Esophagus (tissue), 2 donors: ENCODE results near the gene NUMBL. TPM values are rescaled to one million over a fixed set of nuclear protein-coding genes. Genes with fewer than 3 reads are reported as not detected.

Experiments used
- H3K27ac ChIP-seq, 2 donors: one replicate each; pipeline ENCODE4 v1.5.1; 2013; ENCODE audit warnings: low read depth in 2 of 2, mild to moderate bottlenecking in 2 of 2, inconsistent platforms in 1 of 2, low read length in 1 of 2, moderate library complexity in 1 of 2
- H3K27me3 ChIP-seq, 2 donors: one replicate each; pipeline ENCODE4 v1.6.1; 2013; ENCODE audit warnings: low read length in 2 of 2, control low read depth in 1 of 2, mild to moderate bottlenecking in 1 of 2; ENCODE audit not compliant: insufficient read depth in 2 of 2, control insufficient read depth in 1 of 2
- H3K36me3 ChIP-seq, 2 donors: one replicate each; pipeline ENCODE4 v1.6.1; 2013; ENCODE audit warnings: low read length in 1 of 2; ENCODE audit not compliant: control insufficient read depth in 2 of 2, insufficient read depth in 2 of 2
- H3K4me1 ChIP-seq, 2 donors: one replicate each; pipeline ENCODE4 v1.6.1; 2013; ENCODE audit warnings: low read length in 1 of 2; ENCODE audit not compliant: control insufficient read depth in 2 of 2, insufficient read depth in 2 of 2
- H3K4me3 ChIP-seq, 2 donors: one replicate each; pipeline ENCODE4 v1.5.1; 2013; ENCODE audit warnings: low read length in 2 of 2, mild to moderate bottlenecking in 2 of 2, low read depth in 1 of 2, moderate library complexity in 1 of 2
- H3K9me3 ChIP-seq, 2 donors: one replicate each; pipeline ENCODE4 v1.6.1; 2013; ENCODE audit warnings: mild to moderate bottlenecking in 2 of 2, low read depth in 1 of 2, low read length in 1 of 2, moderate library complexity in 1 of 2; ENCODE audit not compliant: control insufficient read depth in 2 of 2, insufficient read depth in 1 of 2
- WGBS, 2 donors: extraction: QIAGEN DNeasy Blood & Tissue Kit; methylation state at CpG; one replicate each; pipeline ENCODE4 v1.1.7; 2013; 5-methylcytosine and 5-hydroxymethylcytosine counted together
- polyA plus RNA-seq, 2 donors: library from polyadenylated mRNA; stranded (reverse); fragments of 200-250 nt; gene quantifications; one replicate each; pipeline ENCODE4 v1.2.3, GENCODE V29; 2013
- donor health status: healthy with polysubstance abuse.
- donor health status: Bipolar disorder and iron deficiency.

NUMBL gene
- polyA plus RNA-seq, 2 donors = 9.0 to 14.4 TPM

GRCh38 chr19:40724855-40725254 is 34.4 kb upstream of the NUMBL start:
- H3K36me3 ChIP-seq = peaks cover 12 to 40% of the 10 kb centered on the region in 2 donors

GRCh38 chr19:40724315-40724714 is 33.9 kb upstream of the NUMBL start:
- Histone ChIP-seq H3K36me3 (peaks cover 12 to 39% of the 10 kb centered on the region in 2 donors), H3K9me3 (no peaks in the 10 kb centered on the region), H3K4me3 (peak overlapping the region in 1 of 2 donors; percentile 21), H3K27ac (peak overlapping the region in 1 of 2 donors; percentile 33), H3K4me1 (peaks cover 0 to 2% of the 10 kb centered on the region in 2 donors), H3K27me3 (no peaks in the 10 kb centered on the region)
- 90 to 93% methylated on average over 4 of the region's 4 CpGs for WGBS, 2 donors

More at GRCh38 chr19:40724855-40725254, 34.4 kb upstream of the NUMBL start:
- Histone ChIP-seq H3K27ac (no peak overlapping the region), H3K9me3 (no peaks in the 10 kb centered on the region), H3K4me3 (no peak overlapping the region), H3K27me3 (no peaks in the 10 kb centered on the region), H3K4me1 (peaks cover 0 to 2% of the 10 kb centered on the region in 2 donors)
- WGBS, 2 donors = 89 to 92% methylated on average over 3 of the region's 3 CpGs

GRCh38 chr19:40723661-40724254 is 33.3 kb upstream of the NUMBL start:
- Histone ChIP-seq H3K4me1 (peaks cover 0 to 2% of the 10 kb centered on the region in 2 donors), H3K27me3 (no peaks in the 10 kb centered on the region), H3K9me3 (no peaks in the 10 kb centered on the region), H3K27ac (peak overlapping the region in 1 of 2 donors; percentile 33), H3K4me3 (peak overlapping the region in 1 of 2 donors; percentile 21), H3K36me3 (peaks cover 12 to 36% of the 10 kb centered on the region in 2 donors)
- 85 to 91% methylated on average over 5 of the region's 5 CpGs for WGBS, 2 donors

- WGBS, 2 donors = 50 to 54% methylated on average over 9 of the region's 9 CpGs
- peaks cover 12 to 24% of the 10 kb centered on the region in 2 donors for H3K36me3 ChIP-seq
- peak overlapping the region; percentile 73 to 93 for H3K27ac ChIP-seq
- H3K4me3 ChIP-seq = peak overlapping the region; percentile 27 to 95
- H3K27me3 ChIP-seq = no peaks in the 10 kb centered on the region
- H3K9me3 ChIP-seq = no peaks in the 10 kb centered on the region
- H3K4me1 ChIP-seq = peaks cover 0 to 2% of the 10 kb centered on the region in 2 donors
Observed at GRCh38 chr19:40721936-40722661, 31.6 kb upstream of the NUMBL start.

GRCh38 chr19:40721140-40721486 is 30.7 kb upstream of the NUMBL start:
- no peaks in the 10 kb centered on the region for H3K9me3 ChIP-seq
- 84 to 87% methylated on average over 6 of the region's 6 CpGs for WGBS, 2 donors
- peak overlapping the region in 1 of 2 donors; percentile 95 for H3K4me3 ChIP-seq
- peaks cover 0 to 2% of the 10 kb centered on the region in 2 donors for H3K4me1 ChIP-seq
- peak overlapping the region; percentile 66 to 93 for H3K27ac ChIP-seq
- H3K36me3 ChIP-seq = peaks cover 8 to 16% of the 10 kb centered on the region in 2 donors
- H3K27me3 ChIP-seq = no peaks in the 10 kb centered on the region

GRCh38 chr19:40719414-40719894 is 29.0 kb upstream of the NUMBL start:
- Histone ChIP-seq H3K27ac (peak overlapping the region; percentile 98 to 100), H3K27me3 (no peaks in the 10 kb centered on the region), H3K4me3 (peak overlapping the region; percentile 85 to 95), H3K36me3 (peaks cover 0 to 7% of the 10 kb centered on the region in 2 donors), H3K9me3 (no peaks in the 10 kb centered on the region), H3K4me1 (peaks cover 0 to 2% of the 10 kb centered on the region in 2 donors)
- 26 to 38% methylated on average over 7 of the region's 7 CpGs for WGBS, 2 donors

GRCh38 chr19:40718774-40719391 is 28.4 kb upstream of the NUMBL start:
- H3K36me3 ChIP-seq = peaks cover 0 to 5% of the 10 kb centered on the region in 2 donors
- H3K9me3 ChIP-seq = no peaks in the 10 kb centered on the region
- H3K27me3 ChIP-seq = no peaks in the 10 kb centered on the region
- peaks cover 0 to 6% of the 10 kb centered on the region in 2 donors for H3K4me1 ChIP-seq
- H3K4me3 ChIP-seq = peak overlapping the region; percentile 85 to 95
- WGBS, 2 donors = 9 to 10% methylated on average over 16 of the region's 16 CpGs
- H3K27ac ChIP-seq = peak overlapping the region; percentile 98 to 100

GRCh38 chr19:40717880-40718773 is 27.7 kb upstream of the NUMBL start:
- Histone ChIP-seq H3K4me1 (peaks cover 0 to 6% of the 10 kb centered on the region in 2 donors), H3K36me3 (peaks cover 0 to 3% of the 10 kb centered on the region in 2 donors), H3K9me3 (no peaks in the 10 kb centered on the region), H3K27ac (peak overlapping the region; percentile 98 to 100), H3K4me3 (peak overlapping the region; percentile 85 to 95), H3K27me3 (no peaks in the 10 kb centered on the region)
- 20 to 28% methylated on average over 19 to 20 of the region's 20 CpGs for WGBS, 2 donors
